GM18868 (cell line): ENCODE data around the gene RASGEF1C.

Experiments used
- ATAC-seq: cut with Tn5 transposase; IDR thresholded peaks from one replicate; pipeline ENCODE4 v1.9.1; 2021; ENCODE audit warnings: mild to moderate bottlenecking, moderate library complexity; ENCODE audit not compliant: unreplicated experiment

The RASGEF1C gene

DNA sequence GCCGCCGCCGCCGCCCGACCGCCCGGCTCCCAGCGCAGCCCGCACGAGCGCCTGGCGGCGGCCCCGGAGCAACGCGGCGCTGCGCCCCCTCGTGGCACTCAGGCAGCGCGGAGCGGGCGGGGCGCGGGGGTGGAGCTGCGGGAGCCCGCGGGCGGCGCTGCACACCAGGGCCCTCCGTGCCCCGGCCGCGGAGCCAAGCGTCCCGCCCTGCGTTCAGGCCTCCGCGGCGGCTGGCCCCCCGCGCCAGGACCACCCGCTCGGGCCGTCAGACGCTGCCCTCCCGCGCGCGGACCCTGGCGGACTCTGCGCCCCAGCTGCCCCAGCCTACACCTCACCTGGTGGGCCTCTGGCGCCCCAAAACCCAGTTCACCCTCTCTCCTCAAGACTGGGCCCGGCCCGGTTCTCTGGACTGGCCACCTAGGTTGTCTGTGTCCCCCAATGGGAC, at the start of gene RASGEF1C:
Gene RASGEF1C (minus strand): TSS at position 75 of the 445 bp plus-strand sequence. CDS start 71,159 bp downstream, outside the sequence.
- peak; percentile 72 for ATAC-seq

DNA sequence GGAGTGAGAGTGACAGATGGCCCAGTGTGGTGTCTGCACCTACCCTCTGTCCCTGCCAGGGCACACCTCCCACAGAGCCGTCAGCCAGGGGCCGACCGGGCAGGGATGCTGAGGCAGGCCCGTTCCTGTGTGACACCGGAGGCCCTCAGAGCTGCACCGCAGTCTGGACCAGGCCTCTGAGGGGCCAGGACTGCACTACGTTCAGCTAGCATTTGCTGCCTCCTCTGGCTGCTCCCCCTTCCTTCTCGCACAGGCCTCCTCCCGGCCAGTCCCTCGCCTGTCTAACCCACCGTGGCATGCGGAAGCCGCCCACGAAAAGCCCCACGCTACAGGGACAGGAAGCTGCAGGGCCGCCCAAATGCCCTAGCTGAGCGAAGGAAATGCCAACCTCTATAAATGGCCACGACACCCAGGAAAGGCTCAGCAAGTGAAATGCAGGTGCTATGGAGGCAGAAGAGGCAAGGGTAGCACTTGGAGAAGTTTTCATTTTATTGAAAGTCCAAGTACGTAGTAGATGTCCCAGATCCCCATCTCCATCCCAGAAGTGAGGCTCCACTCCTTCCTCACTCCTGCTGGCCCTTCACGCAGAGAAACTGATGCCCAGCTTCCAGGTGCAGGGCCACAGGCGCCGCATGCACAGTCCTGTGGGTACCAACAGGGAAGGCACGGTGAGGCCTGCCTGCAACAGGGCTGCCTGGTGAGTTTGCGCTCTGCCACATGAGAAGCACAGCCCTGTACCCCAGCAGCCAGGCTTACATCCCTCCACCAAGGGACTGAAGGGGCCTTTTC, 44.2 kb upstream of the RASGEF1C start:
- ATAC-seq: no peak

DNA sequence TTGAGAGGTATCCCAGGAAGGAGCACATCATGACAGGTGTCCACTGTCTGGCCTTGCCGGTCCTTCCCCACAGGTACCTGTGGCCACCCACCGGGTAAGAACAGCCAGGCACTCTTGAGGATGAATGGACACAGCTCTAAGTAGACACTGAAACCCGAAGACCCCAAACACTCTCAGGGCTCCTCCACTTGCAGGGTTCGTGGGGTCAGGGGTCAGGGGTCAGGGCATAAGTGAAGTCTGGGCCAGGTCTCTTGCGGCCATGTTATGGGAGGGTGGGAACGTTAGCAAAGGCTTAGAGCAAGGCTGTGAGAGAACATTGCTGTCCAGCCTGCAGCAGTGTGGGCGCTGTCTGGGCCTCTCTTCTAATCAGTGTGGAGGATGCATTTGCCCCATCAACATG, 42.9 kb upstream of the RASGEF1C start:
- no peak for ATAC-seq

DNA sequence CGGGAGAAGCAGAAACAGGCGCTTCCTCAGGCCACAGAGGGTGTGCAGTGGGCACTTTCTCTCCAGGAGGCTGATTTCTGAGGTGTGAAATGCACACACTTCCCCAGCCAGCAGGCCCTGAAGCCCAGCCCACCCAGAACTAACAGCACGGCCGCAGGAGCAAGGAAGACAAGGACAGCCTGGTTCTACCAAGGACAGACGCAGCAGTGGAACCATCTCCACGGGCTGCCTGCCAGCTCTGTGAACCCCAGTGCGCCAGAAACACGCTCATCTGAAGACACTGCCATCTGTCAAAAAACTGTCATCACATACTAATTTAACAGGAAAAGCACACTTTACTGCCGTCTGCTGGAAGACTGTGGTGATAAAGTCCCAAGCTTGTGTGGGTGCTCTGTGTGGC, 42.1 kb upstream of the RASGEF1C start:
- no peak for ATAC-seq

DNA sequence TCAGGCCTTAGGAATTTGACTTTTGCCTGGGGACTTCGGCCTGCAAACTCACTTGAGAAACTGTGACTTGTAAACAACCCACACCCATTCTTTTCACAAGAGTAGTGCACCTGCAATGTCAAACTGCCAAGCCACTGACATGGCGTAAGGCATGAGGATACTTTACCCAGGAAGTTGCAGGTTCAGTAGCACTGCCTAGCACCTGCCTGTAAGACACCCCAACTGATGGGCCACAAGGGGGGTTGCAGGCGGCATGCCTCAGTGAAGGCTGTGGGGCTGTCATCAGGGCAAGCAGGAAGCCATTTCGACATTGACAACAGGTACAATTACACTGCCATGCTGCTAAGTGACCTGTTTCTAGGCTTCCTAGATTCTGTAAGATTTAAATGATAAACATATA, 41.3 kb upstream of the RASGEF1C start:
- no peak for ATAC-seq

DNA sequence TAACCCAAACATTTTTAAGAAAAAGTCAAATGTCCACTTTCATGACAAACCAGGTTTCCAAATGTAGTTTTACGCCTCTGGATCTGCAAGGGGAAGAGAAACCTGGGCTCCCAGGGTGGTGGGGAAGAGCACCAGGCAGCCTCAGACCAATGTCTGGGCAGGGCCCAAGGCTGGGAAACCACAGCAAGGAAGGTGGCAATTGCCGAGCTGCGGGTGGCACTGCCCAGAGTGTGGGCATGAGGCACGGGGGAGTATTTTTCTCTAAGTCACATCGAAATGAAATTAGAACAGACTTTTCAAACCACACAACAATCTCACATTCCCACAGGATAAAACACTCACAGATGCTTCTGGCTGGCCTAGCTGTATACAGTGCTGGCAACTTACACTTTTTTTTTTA, 32.6 kb upstream of the RASGEF1C start:
- ATAC-seq: no peak

DNA sequence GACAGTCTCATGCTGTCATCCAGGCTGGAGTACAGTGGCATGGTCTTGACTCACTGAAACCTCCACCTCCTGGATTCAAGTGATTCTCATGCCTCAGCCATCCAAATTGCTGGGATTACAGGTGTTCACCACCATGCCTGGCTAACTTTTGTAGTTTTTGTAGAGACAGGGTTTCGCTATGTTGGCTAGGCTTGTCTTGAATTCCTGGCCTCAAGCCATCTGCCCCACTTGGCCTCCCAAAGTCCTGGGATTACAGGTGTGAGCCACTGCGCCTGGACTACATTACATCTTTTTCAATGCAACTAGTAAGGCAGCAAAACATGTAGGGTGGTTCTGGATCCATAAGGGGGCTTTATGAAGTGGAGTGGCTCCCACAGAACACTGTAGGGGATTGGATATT, 29.6 kb upstream of the RASGEF1C start:
- ATAC-seq: no peak

DNA sequence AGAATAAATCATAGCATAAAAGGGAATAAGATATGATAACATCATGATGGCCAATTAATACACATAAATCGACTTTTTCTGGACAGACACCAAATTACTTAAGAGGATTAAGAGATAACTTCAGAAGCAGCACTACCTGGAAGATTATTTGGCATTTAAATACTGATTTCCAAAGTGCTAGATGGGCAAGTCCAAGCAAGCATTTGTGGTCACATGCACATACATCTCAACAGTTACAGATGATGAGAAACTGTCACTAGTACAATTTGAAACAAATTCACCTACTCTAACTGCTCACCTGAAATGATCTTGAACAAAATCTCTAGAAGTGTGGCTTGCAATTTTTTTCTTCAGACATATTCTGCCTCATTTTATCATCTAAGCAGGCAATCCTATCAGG, 26.8 kb upstream of the RASGEF1C start:
- no peak for ATAC-seq

DNA sequence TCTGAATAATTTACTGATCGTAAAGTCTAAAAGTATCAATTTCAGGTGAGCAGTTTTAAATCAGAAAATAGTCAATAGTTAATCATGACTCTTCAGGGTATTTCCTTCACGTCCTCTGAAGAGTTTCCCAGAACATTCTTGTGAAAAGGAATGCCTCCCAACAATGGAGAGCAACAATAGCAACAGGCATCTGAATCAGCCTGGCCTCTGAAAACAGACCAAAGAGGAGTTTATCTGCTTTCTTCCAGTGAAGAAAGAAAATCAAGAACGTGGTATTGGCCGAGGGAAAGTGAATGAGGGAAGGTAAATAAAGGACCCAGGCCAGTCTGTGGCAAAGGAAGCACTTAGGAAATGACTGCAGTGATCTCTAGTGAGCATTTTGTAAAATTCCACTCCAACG, 26.1 kb upstream of the RASGEF1C start:
- no peak for ATAC-seq

DNA sequence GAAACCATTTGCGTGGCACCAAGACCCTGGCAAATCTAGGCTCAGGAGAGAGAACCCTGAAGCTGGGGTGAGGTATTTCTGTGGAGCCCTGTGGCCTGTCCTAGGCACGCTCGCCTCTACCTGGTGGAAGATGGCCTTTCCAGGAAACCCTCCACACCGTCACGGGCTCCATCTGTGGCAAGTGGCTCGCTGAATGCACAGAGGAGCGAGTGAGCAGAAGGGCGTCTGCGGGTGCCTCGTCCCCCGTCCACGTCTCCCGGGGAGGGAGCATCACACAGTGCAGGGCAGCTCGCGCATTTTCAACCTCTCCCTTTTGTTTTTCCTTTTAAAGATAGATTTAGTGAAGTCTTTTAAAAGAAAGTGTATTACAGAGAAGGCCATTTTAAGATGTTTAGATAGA, 25.3 kb upstream of the RASGEF1C start:
- ATAC-seq: no peak

DNA sequence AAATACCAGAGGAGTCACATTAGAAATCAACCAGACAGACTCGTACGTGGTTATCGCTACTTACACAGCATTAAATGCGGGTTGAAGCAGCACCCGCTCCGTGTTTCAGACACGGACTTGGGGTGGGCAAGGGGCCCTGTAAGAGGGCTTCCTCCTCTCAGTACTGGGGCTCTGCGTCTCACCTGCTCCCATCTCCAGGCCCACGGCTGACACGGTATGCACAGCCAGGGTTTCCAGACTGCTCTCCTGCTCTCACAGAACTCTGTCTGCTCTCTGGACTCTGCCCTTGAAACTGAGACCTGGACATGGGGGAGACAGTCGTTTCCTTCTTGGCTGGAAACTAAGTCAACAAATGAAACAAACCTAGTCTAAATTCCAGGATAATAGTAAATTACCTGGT, 24.7 kb upstream of the RASGEF1C start:
- no peak for ATAC-seq

DNA sequence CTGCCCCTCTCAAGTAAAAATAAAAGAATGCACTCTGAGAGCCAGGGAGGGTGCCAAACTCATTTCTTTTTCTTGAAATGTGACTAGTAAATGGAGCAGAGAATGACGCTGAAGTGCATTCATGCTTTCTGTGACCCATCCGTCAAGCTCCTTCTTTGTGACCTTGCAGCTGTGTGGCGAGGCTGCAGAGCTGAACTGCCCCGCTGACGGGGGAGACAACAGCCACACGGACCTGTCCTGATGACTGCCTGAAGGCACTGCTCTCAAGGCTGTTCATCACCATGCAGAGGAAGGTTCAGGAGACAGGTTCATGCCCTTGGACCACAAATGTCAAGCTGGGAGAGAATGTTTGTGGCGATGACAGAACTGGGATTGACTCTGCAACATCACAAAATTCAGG, 21.0 kb upstream of the RASGEF1C start:
- no peak for ATAC-seq

DNA sequence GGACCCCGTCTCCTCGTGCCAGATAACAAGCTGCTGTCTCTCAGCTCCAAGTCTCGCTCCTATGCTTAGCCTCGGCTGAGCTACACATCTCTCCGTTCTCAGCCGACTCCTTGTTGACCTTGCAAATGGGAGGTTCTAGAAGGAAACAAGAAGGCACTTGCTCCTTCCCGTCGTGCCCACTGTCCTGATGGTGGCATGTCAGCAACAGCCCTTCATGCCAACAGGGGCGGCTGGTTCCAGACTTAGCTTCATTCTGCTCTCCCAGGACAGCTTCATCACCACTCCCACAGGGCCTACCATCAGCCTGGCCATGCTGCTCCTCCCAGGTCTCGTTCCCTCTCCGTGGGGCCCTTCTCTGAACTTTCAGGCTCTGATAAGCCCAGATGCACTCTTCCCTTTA, 13.0 kb upstream of the RASGEF1C start:
- ATAC-seq: no peak

DNA sequence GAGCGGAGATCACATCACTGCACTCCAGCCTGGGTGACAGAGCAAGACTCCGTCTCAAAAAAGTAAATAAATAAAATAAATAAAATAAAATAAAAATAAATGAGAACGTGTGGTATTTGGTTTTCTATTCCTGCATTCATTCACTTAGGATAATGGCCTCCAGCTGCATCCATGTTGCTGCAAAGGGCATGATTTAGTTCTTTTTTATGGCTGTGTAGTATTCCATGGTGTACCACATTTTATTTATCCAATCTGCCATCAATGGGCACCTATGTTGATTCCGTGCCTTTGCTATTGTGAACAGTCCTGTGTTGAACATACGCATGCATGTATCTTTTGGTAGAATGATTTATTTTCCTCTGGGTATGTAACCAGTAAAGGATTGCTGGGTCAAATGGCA, 8.8 kb upstream of the RASGEF1C start:
- ATAC-seq: no peak

DNA sequence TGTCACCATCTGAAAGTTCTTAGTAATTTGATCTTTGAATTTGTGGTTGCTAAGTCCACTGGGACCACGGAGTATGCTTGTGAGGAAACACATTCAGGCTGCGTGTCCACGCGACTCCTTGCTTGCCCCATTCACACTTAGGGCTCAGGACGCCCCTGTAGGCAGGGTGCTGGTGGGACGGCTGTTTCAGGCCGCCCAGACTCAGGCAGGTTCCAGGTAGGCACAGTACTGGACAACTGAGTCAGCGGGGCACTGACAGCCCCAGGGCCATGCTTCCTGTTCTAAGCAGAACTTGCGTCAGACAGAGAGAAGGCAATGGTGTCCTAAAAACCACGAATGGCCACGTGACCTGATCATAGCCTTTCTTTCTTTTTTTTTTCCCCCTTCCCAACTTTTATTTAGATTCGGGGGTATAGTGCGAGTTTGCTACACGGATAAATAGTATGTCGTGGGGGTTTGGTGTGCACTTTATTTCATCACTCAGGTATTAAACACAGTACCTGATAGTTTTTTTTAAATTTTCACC, 7.7 kb upstream of the RASGEF1C start:
- no peak for ATAC-seq

DNA sequence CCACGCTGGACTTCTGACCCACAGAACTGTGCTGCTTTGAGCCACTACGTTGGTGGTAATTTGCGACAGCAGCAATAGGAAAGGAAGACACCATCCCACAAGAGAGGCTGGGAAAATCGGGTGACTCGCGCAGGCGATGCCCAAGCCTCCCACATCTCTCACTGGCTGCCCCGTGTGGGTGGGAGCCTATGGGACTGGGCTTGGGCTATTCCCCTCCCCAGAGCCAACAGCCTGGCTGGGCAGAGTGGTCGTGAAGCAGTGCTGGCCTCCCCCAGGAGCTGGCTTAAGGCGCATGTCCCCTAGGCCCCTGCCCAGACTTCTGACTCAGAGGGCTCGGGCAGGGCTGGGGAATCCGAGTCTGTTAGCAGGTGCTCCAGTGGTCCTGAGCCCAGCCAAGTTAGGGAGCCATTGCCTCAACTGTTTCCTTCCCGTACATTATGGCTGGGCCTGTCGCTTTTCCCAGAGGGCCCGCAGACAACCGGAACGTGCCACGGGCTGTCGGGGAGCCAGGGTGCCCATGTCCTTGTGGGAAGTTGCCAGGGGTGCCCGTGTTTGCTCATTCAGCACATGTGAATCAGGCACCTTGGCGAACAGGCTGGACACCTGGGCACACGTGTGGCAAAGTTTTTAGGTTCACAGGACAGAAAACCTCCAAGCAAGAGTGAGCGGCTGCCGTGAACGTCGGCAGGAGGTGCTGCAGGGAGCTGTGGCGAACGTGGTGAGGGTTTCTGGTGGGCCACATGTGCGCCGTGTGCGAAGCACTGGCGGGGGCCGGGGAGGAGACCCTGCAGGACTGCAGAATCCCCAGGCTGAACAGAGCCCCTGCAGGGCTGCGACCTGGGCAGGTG, 7.0 kb upstream of the RASGEF1C start:
- ATAC-seq: no peak

DNA sequence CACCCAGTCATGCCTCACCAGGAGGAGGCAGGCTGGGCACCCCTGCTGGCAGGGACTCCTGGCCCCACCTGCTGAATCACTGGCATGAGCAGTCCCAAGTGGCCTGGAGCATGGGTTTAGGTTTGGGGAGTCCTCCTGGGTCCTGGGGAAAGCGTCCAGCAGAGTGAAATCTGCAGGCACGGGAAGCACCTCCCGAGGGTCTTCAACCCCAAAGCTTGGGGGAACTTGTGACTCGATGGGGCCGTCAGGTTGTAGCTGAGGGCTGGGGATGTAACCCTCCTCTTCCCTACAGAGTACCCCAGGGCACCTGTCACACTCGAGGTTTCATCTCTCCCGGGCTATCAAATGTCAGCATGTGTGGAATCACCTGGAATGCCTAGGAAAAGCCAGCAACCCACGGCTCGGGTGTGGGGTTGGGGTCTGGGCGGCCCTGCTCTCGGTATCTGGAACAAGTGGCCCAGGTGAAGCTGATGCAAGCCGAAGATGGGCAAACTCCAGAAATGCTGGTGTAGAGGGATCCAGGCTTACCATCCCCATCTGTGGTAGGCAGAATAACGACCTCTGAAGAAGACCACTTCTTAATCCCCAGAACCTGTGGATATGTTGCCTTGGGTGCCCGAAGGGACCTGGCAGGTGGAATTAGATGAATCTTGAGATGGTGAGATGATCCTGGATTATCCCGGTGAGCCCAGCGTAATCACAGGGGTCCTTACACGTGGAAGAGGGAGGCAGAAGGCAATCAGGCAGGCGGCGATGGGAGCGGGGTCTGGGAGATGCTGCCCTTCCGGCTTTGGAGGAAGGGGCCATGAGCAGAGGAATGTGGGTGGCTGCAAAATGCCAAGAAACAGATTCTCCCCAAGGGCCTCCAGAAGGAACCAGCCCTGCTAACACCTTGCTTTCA, 6.1 kb upstream of the RASGEF1C start:
- no peak for ATAC-seq

DNA sequence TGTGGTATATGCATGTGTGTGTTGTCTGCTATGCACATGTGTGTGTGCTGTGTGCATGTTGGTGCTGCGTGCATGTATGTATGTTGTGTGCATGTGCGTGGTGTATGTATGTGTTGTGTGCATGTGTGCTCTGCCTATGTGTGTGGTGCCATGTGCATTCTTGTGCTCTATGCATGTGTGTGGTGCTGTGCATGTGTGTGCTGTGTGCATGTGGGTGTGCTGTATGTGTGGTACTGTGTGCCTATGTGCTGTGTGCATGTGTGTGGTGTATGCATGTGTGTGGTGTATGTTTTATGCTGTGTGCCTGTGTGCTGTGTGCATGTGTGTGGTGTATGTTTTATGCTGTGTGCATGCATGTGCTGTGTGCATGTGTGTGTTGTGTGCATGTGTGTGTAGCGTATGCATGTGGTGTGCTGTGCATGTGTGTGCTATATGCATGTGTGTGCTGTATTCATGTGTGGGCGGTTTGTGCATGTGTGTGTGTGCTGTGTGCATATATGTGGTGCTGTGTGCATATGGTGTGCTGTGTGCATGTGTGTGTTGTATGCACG, 4.7 kb upstream of the RASGEF1C start:
- ATAC-seq: no peak

DNA sequence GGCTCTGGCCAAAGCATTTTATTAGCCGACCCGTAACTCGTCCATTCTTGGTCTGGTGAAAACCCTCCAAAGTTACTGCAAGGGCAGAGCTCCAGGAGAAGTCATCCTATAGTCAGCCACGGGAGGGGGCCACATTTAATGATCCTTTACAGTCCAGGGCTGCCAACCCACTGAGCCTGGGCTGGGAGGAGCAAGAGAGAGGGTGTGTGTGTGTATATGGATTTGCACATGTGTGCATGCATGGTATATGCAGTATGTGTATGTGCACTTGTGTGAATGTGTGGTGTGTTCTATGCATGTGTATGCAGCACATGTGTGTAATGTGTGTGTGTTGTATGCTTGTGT, 4.2 kb upstream of the RASGEF1C start:
- no peak for ATAC-seq

DNA sequence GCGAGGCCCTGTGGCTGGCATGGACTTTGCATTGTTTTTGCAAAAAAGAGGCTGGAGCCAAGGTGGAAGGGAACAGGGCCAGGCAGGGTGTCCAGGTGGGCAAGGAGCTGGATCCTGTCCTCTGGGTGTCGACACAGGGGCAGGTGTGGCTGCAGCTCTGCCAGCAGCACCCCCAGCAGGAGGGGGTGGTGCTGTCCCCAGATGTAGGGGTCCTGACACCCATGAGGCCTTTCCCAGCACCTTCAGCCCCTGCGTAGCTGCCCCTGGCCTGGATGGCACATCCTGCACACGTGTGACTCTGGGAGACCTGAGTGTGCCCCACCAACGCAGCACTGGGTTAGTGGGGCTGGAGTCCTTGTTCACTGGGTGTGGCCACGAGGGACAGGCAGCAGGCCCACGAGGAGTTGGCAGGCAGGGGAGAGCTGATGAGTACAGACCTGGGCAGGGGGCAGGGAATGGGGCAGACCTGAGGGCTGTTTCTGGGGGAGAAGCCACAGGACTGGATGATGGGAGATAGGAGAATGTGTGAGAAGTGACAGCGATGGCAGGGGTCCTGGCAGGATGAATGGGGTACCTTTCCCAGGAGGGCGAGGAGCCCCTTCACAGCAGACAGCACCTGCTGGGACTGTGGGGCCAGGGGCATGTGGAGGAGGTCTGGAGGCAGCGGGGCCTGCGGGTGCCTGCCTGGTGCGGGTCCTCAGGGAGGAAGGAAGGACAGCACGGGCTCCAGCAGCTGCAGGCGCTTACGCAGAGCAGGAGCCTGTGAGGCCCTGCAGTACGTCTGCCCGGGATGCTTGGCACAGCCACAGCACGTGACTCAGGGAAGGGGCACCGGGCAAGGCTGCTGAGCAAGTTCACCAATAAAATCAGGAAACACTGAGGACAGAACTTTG, 3.6 kb upstream of the RASGEF1C start:
- ATAC-seq: no peak
